GM12878 (cell line): ENCODE data around the gene PHLDA3. TPM values are rescaled to one million over a fixed set of nuclear protein-coding genes. Genes with fewer than 3 reads are reported as not detected.

Experiments
- ATF2 ChIP-seq: IDR thresholded peaks from 2 replicates; pipeline ENCODE4 v1.6.1; 2012; ENCODE audit warnings: low read length, inconsistent platforms
- BHLHE40 ChIP-seq, 2 experiments: fragments of 450-650 bp in 1 of 2; IDR thresholded peaks; 2 replicates each; pipeline ENCODE4 v1.6.1; 2011 to 2017; ENCODE audit warnings: low read depth in 2 of 2, borderline replicate concordance in 1 of 2, improper control_type of control experiment in 1 of 2, low read length in 1 of 2, mild to moderate bottlenecking in 1 of 2
- CHD1 ChIP-seq: IDR thresholded peaks from 2 replicates; pipeline ENCODE4 v1.6.1; 2012; ENCODE audit warnings: low read depth, low read length, improper control_type of control experiment
- CHD2 ChIP-seq: IDR thresholded peaks from 2 replicates; pipeline ENCODE4 v1.6.1; 2011; ENCODE audit warnings: low read depth, low read length, improper control_type of control experiment, borderline replicate concordance
- DPF2 ChIP-seq: fragments of 450-650 bp; IDR thresholded peaks from 2 replicates; pipeline ENCODE4 v1.6.1; 2017; ENCODE audit warnings: mild to moderate bottlenecking
- EGR1 ChIP-seq, 2 experiments: IDR thresholded peaks; 1 replicate in 1 of 2; 2 replicates in 1 of 2; pipeline ENCODE4 v1.6.1; 2011 to 2012; ENCODE audit warnings: low read depth in 2 of 2, low read length in 2 of 2, borderline replicate concordance in 1 of 2, mild to moderate bottlenecking in 1 of 2, moderate library complexity in 1 of 2
- HCFC1 ChIP-seq: fragments of 150-350 bp; IDR thresholded peaks from 2 replicates; pipeline ENCODE4 v1.6.1; 2014; ENCODE audit warnings: low read length
- HDAC2 ChIP-seq: fragments of 200-600 bp; sonication (generic); IDR thresholded peaks from 2 replicates; pipeline ENCODE4 v1.6.1; 2017
- IKZF1 ChIP-seq: fragments of 450-650 bp; conservative IDR thresholded peaks from 2 replicates; pipeline ENCODE4 v1.6.1; 2017; ENCODE audit warnings: antibody characterized with exemption, mild to moderate bottlenecking
- MEF2B ChIP-seq: fragments of 450-650 bp; IDR thresholded peaks from 2 replicates; pipeline ENCODE4 v1.6.1; 2018; ENCODE audit warnings: mild to moderate bottlenecking, moderate library complexity; ENCODE audit not compliant: partially characterized antibody, poor library complexity, severe bottlenecking
- NFXL1 ChIP-seq: fragments of 450-650 bp; IDR thresholded peaks from 2 replicates; pipeline ENCODE4 v1.6.1; 2017; ENCODE audit warnings: antibody characterized with exemption, mild to moderate bottlenecking, borderline replicate concordance
- PML ChIP-seq: IDR thresholded peaks from 2 replicates; pipeline ENCODE4 v1.6.1; 2012; ENCODE audit warnings: low read length, inconsistent platforms
- SMARCA5 ChIP-seq: fragments of 450-650 bp; IDR thresholded peaks from 2 replicates; pipeline ENCODE4 v1.6.1; 2017; ENCODE audit warnings: mild to moderate bottlenecking
- ZBTB4 ChIP-seq: fragments of 450-650 bp; formaldehyde crosslinking; IDR thresholded peaks from 2 replicates; pipeline ENCODE4 v1.4.0; 2022; ENCODE audit warnings: mild to moderate bottlenecking, moderate library complexity
- polyA plus RNA-seq, 11 experiments: library from polyadenylated mRNA; depleted of rRNA in 4 of 11; unstranded in 6 of 11; stranded (reverse) in 5 of 11; fragments of >200 nt; fragmentation: Nextera tagmentation in 4 of 11; fragmentation: Illumina TruSeq in 1 of 11; extraction: Ambion mirVana in 4 of 11; extraction: Trizol in 1 of 11; gene quantifications; 1 replicate in 1 of 11; 2 replicates in 10 of 11; pipeline versions ENCODE4 v1.2.1 to v1.2.3, GENCODE V29; 2011 to 2016; ENCODE audit warnings: inconsistent platforms in 2 of 11, missing spikeins in 2 of 11, low read depth in 1 of 11
- total RNA-seq, 4 experiments: library from RNA; depleted of rRNA in 3 of 4; stranded (reverse); fragments of >200 nt in 3 of 4; fragmentation: Illumina TruSeq in 1 of 4; extraction: Trizol in 1 of 4; gene quantifications; 2 replicates each; pipeline versions ENCODE4 v1.2.1 to v1.2.3, GENCODE V29; 2013 to 2021
- TF ChIP-seq, protein P1 (sequence below): fragments of 450-650 bp; IDR thresholded peaks from 2 replicates; pipeline ENCODE4 v1.6.1; 2017; ENCODE audit warnings: mild to moderate bottlenecking, moderate library complexity
- TF ChIP-seq, protein P2 (sequence below): fragments of 450-650 bp; IDR thresholded peaks from 2 replicates; pipeline ENCODE4 v1.6.1; 2017; ENCODE audit warnings: mild to moderate bottlenecking, moderate library complexity

PHLDA3 gene
- total and polyA plus RNA-seq, 10 of the 15 experiments (the other 5 are each of a cell fraction or from before 2014, with no cell fraction given), result 0.60 to 57.4 (median 21.8) TPM

DNA sequence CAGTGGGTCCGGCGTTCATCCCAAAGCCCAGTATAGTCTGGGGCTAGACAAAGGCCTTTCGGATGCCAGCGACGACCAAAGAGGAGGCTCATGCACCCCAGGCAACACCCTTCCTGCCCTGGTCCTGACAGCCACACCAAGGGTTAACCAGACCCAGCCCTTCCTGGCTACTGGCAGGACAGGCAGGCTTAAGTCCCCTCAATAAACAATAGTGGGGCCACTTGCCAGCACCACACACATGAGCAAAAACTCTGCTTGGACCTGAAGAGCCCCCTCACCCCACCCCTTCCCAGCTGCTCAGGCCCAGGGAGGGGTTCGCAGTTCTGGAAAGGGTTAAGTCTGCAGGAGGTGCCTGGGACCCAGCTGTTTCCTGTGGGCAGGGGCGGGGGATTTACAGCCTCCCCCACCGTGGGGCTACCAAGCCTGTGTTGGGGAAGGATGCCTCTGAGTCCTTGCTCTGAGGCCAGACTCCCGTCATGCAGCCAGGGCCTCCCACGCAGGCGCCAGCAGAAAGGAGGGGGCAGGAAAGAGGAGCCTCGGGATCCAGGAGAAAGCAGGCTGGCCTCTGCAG is 18.2 kb downstream of the PHLDA3 start (continued):
- TF ChIP-seq, protein P1, sequence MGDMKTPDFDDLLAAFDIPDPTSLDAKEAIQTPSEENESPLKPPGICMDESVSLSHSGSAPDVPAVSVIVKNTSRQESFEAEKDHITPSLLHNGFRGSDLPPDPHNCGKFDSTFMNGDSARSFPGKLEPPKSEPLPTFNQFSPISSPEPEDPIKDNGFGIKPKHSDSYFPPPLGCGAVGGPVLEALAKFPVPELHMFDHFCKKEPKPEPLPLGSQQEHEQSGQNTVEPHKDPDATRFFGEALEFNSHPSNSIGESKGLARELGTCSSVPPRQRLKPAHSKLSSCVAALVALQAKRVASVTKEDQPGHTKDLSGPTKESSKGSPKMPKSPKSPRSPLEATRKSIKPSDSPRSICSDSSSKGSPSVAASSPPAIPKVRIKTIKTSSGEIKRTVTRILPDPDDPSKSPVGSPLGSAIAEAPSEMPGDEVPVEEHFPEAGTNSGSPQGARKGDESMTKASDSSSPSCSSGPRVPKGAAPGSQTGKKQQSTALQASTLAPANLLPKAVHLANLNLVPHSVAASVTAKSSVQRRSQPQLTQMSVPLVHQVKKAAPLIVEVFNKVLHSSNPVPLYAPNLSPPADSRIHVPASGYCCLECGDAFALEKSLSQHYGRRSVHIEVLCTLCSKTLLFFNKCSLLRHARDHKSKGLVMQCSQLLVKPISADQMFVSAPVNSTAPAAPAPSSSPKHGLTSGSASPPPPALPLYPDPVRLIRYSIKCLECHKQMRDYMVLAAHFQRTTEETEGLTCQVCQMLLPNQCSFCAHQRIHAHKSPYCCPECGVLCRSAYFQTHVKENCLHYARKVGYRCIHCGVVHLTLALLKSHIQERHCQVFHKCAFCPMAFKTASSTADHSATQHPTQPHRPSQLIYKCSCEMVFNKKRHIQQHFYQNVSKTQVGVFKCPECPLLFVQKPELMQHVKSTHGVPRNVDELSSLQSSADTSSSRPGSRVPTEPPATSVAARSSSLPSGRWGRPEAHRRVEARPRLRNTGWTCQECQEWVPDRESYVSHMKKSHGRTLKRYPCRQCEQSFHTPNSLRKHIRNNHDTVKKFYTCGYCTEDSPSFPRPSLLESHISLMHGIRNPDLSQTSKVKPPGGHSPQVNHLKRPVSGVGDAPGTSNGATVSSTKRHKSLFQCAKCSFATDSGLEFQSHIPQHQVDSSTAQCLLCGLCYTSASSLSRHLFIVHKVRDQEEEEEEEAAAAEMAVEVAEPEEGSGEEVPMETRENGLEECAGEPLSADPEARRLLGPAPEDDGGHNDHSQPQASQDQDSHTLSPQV, result no peak
- TF ChIP-seq PML (no peak), EGR1 (IDR thresholded peaks at IDR 0.05; ENCODE audit: borderline replicate concordance in 1 of 2, low read depth in 2 of 2, low read length in 2 of 2) (peak in 1 of 2 experiments; percentile 69; a peak in 2 of 3 replicates), ZBTB4 (CRISPR knock-in tag) (no peak), CHD2 (no peak), ATF2 (no peak), IKZF1 (peak; percentile 45; the same call in 1 of the 2 replicates), CHD1 (no peak), NFXL1 (no peak), DPF2 (0 out of 2 replicates have a peak, but pooled peaks have one; percentile 16), SMARCA5 (no peak), HCFC1 (no peak), HDAC2 (no peak), MEF2B (no peak), BHLHE40 (IDR thresholded peaks at IDR 0.05; ENCODE audit: borderline replicate concordance in 1 of 2, low read depth in 2 of 2, low read length in 1 of 2) (no peak)
- TF ChIP-seq, protein P2, sequence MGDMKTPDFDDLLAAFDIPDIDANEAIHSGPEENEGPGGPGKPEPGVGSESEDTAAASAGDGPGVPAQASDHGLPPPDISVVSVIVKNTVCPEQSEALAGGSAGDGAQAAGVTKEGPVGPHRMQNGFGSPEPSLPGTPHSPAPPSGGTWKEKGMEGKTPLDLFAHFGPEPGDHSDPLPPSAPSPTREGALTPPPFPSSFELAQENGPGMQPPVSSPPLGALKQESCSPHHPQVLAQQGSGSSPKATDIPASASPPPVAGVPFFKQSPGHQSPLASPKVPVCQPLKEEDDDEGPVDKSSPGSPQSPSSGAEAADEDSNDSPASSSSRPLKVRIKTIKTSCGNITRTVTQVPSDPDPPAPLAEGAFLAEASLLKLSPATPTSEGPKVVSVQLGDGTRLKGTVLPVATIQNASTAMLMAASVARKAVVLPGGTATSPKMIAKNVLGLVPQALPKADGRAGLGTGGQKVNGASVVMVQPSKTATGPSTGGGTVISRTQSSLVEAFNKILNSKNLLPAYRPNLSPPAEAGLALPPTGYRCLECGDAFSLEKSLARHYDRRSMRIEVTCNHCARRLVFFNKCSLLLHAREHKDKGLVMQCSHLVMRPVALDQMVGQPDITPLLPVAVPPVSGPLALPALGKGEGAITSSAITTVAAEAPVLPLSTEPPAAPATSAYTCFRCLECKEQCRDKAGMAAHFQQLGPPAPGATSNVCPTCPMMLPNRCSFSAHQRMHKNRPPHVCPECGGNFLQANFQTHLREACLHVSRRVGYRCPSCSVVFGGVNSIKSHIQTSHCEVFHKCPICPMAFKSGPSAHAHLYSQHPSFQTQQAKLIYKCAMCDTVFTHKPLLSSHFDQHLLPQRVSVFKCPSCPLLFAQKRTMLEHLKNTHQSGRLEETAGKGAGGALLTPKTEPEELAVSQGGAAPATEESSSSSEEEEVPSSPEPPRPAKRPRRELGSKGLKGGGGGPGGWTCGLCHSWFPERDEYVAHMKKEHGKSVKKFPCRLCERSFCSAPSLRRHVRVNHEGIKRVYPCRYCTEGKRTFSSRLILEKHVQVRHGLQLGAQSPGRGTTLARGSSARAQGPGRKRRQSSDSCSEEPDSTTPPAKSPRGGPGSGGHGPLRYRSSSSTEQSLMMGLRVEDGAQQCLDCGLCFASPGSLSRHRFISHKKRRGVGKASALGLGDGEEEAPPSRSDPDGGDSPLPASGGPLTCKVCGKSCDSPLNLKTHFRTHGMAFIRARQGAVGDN, result no peak
